ENCODE data around the gene FRMPD1.

FRMPD1 gene

GRCh38 chr9:37719526-37719925, 68.8 kb downstream of the FRMPD1 start:
- no peaks in the 10 kb centered on the region for H3K9me3 Mint-ChIP-seq
- ATAC-seq, result no peak
- no peak overlapping the region for H3K4me3 Mint-ChIP-seq
- peaks cover 19% of the 10 kb centered on the region for H3K27me3 Mint-ChIP-seq
- no peaks in the 10 kb centered on the region for H3K36me3 Mint-ChIP-seq
- no peaks in the 10 kb centered on the region for H3K4me1 Mint-ChIP-seq
- no peak overlapping the region for H3K27ac Mint-ChIP-seq

GRCh38 chr9:37727013-37727412, 76.3 kb downstream of the FRMPD1 start:
- Mint-ChIP-seq H3K27ac (no peak overlapping the region), H3K4me1 (no peaks in the 10 kb centered on the region), H3K27me3 (peaks cover 21% of the 10 kb centered on the region), H3K4me3 (no peak overlapping the region), H3K36me3 (no peaks in the 10 kb centered on the region), H3K9me3 (no peaks in the 10 kb centered on the region)
- ATAC-seq, result no peak

GRCh38 chr9:37729499-37729898, 78.7 kb downstream of the FRMPD1 start:
- Mint-ChIP-seq H3K36me3 (no peaks in the 10 kb centered on the region), H3K27ac (no peak overlapping the region), H3K4me3 (no peak overlapping the region), H3K4me1 (no peaks in the 10 kb centered on the region), H3K27me3 (peaks cover 21% of the 10 kb centered on the region), H3K9me3 (no peaks in the 10 kb centered on the region)
- ATAC-seq, result no peak

GRCh38 chr9:37730256-37730655, 79.5 kb downstream of the FRMPD1 start:
- no peaks in the 10 kb centered on the region for H3K9me3 Mint-ChIP-seq
- ATAC-seq, result no peak
- no peak overlapping the region for H3K27ac Mint-ChIP-seq
- H3K4me3 Mint-ChIP-seq, result no peak overlapping the region
- H3K4me1 Mint-ChIP-seq, result no peaks in the 10 kb centered on the region
- peaks cover 21% of the 10 kb centered on the region for H3K27me3 Mint-ChIP-seq
- H3K36me3 Mint-ChIP-seq, result no peaks in the 10 kb centered on the region

GRCh38 chr9:37730839-37731238, 80.1 kb downstream of the FRMPD1 start:
- H3K9me3 Mint-ChIP-seq, result no peaks in the 10 kb centered on the region
- ATAC-seq, result no peak
- no peak overlapping the region for H3K4me3 Mint-ChIP-seq
- no peaks in the 10 kb centered on the region for H3K4me1 Mint-ChIP-seq
- H3K36me3 Mint-ChIP-seq, result no peaks in the 10 kb centered on the region
- H3K27ac Mint-ChIP-seq, result no peak overlapping the region
- peaks cover 21% of the 10 kb centered on the region for H3K27me3 Mint-ChIP-seq

GRCh38 chr9:37732086-37732741, 81.5 kb downstream of the FRMPD1 start:
- H3K36me3 Mint-ChIP-seq, result no peaks in the 10 kb centered on the region
- no peaks in the 10 kb centered on the region for H3K9me3 Mint-ChIP-seq

GRCh38 chr9:37732952-37733351, 82.2 kb downstream of the FRMPD1 start:
- Mint-ChIP-seq H3K9me3 (no peaks in the 10 kb centered on the region), H3K36me3 (no peaks in the 10 kb centered on the region), H3K4me3 (no peak overlapping the region), H3K4me1 (no peaks in the 10 kb centered on the region), H3K27me3 (peaks cover 7% of the 10 kb centered on the region), H3K27ac (no peak overlapping the region)
- ATAC-seq, result no peak

More at GRCh38 chr9:37732086-37732741, 81.5 kb downstream of the FRMPD1 start:
- Mint-ChIP-seq H3K4me1 (no peaks in the 10 kb centered on the region), H3K4me3 (no peak overlapping the region), H3K27me3 (peaks cover 12% of the 10 kb centered on the region), H3K27ac (no peak overlapping the region)
- peak; percentile 18 for ATAC-seq

- H3K4me1 Mint-ChIP-seq, result no peaks in the 10 kb centered on the region
- no peaks in the 10 kb centered on the region for H3K36me3 Mint-ChIP-seq
- H3K9me3 Mint-ChIP-seq, result no peaks in the 10 kb centered on the region
- H3K27me3 Mint-ChIP-seq, result no peaks in the 10 kb centered on the region
- no peak overlapping the region for H3K27ac Mint-ChIP-seq
- no peak for ATAC-seq
- H3K4me3 Mint-ChIP-seq, result no peak overlapping the region
These were observed 88.5 kb downstream of the FRMPD1 start for GRCh38 chr9:37739222-37739621.

- Mint-ChIP-seq H3K4me1 (no peaks in the 10 kb centered on the region), H3K27ac (no peak overlapping the region), H3K36me3 (no peaks in the 10 kb centered on the region), H3K27me3 (no peaks in the 10 kb centered on the region), H3K4me3 (no peak overlapping the region), H3K9me3 (no peaks in the 10 kb centered on the region)
- no peak for ATAC-seq
These were observed 89.4 kb downstream of the FRMPD1 start for GRCh38 chr9:37740128-37740527.

GRCh38 chr9:37740631-37741328, 90.0 kb downstream of the FRMPD1 start:
- Mint-ChIP-seq H3K36me3 (no peaks in the 10 kb centered on the region), H3K27me3 (no peaks in the 10 kb centered on the region), H3K4me1 (no peaks in the 10 kb centered on the region), H3K4me3 (no peak overlapping the region), H3K9me3 (no peaks in the 10 kb centered on the region), H3K27ac (no peak overlapping the region)
- ATAC-seq, result no peak

GRCh38 chr9:37745970-37746369, 95.2 kb downstream of the FRMPD1 start:
- no peak for ATAC-seq
- Mint-ChIP-seq H3K27ac (no peak overlapping the region), H3K9me3 (no peaks in the 10 kb centered on the region), H3K27me3 (no peaks in the 10 kb centered on the region), H3K4me3 (no peak overlapping the region), H3K4me1 (no peaks in the 10 kb centered on the region), H3K36me3 (no peaks in the 10 kb centered on the region)

- Mint-ChIP-seq H3K27ac (no peak overlapping the region), H3K27me3 (no peaks in the 10 kb centered on the region), H3K4me3 (no peak overlapping the region), H3K9me3 (no peaks in the 10 kb centered on the region), H3K36me3 (no peaks in the 10 kb centered on the region), H3K4me1 (no peaks in the 10 kb centered on the region)
- ATAC-seq, result no peak
These were observed 95.9 kb downstream of the FRMPD1 start for GRCh38 chr9:37746448-37747270.

- no peaks in the 10 kb centered on the region for H3K4me1 Mint-ChIP-seq
- no peak overlapping the region for H3K4me3 Mint-ChIP-seq
- peak; percentile 76 for ATAC-seq
- no peak overlapping the region for H3K27ac Mint-ChIP-seq
- H3K27me3 Mint-ChIP-seq, result no peaks in the 10 kb centered on the region
- H3K36me3 Mint-ChIP-seq, result no peaks in the 10 kb centered on the region
- no peaks in the 10 kb centered on the region for H3K9me3 Mint-ChIP-seq
These were observed 96.6 kb downstream of the FRMPD1 start for GRCh38 chr9:37747271-37747753.

- Mint-ChIP-seq H3K27me3 (no peaks in the 10 kb centered on the region), H3K4me3 (no peak overlapping the region), H3K36me3 (no peaks in the 10 kb centered on the region), H3K9me3 (no peaks in the 10 kb centered on the region), H3K27ac (no peak overlapping the region), H3K4me1 (peaks cover 4% of the 10 kb centered on the region)
- no peak for ATAC-seq
These were observed 98.4 kb downstream of the FRMPD1 start for GRCh38 chr9:37749129-37749528.

GRCh38 chr9:37751186-37751585, 100.4 kb downstream of the FRMPD1 start:
- peaks cover 22% of the 10 kb centered on the region for H3K4me1 Mint-ChIP-seq
- no peak for ATAC-seq
- no peak overlapping the region for H3K4me3 Mint-ChIP-seq
- no peaks in the 10 kb centered on the region for H3K36me3 Mint-ChIP-seq
- H3K9me3 Mint-ChIP-seq, result no peaks in the 10 kb centered on the region
- H3K27ac Mint-ChIP-seq, result no peak overlapping the region
- no peaks in the 10 kb centered on the region for H3K27me3 Mint-ChIP-seq
